Upper lobe of left lung (tissue), 4 donors: Measurements from ENCODE around the gene TFAP2C.

Experiments
- EP300 ChIP-seq, 4 donors: sonication (generic); formaldehyde crosslinking; IDR thresholded peaks; one replicate each; pipeline ENCODE4 v1.5.1; 2017; ENCODE audit warnings: antibody characterized with exemption in 4 of 4, control low read depth in 2 of 4
- POLR2A ChIP-seq, 4 donors: fragments of 450-650 bp; IDR thresholded peaks; one replicate each; pipeline ENCODE4 v1.5.1; 2016 to 2017; ENCODE audit warnings: antibody characterized with exemption in 4 of 4, mild to moderate bottlenecking in 2 of 4
- POLR2AphosphoS5 ChIP-seq, 2 donors: sonication (generic); formaldehyde crosslinking; IDR thresholded peaks; one replicate each; pipeline ENCODE4 v1.5.1; 2017; ENCODE audit warnings: antibody characterized with exemption in 2 of 2
- TF ChIP-seq, protein P1 (sequence below), 6 experiments: fragments of 450-650 bp in 4 of 6; fragments of 200-600 bp in 2 of 6; sonication (generic) in 2 of 6; IDR thresholded peaks; one replicate each; pipeline ENCODE4 v1.5.1; 2016 to 2019; ENCODE audit warnings: antibody characterized with exemption in 6 of 6

DNA sequence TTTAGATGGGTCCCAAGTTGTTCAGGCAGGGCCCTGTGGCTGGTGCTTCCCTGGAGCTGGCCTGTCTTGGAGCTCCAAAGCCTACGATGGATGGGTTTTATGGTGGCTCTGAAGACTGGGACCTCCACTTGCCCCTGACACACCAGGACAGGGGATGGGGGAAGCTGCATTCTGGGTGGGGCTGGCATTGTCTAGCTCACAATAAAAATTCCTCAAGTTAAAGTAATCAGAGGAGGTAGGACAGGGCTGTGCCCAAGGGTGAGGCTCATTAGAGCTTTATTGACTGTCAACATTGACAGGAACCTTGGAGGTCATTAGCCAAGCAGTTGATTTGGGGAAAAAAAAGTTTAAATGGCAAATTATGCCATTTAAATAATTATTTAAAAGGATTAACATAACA is 35.7 kb downstream of the TFAP2C start:
- no peak for TF ChIP-seq EP300 (IDR thresholded peaks at IDR 0.05)
- TF ChIP-seq, protein P1, sequence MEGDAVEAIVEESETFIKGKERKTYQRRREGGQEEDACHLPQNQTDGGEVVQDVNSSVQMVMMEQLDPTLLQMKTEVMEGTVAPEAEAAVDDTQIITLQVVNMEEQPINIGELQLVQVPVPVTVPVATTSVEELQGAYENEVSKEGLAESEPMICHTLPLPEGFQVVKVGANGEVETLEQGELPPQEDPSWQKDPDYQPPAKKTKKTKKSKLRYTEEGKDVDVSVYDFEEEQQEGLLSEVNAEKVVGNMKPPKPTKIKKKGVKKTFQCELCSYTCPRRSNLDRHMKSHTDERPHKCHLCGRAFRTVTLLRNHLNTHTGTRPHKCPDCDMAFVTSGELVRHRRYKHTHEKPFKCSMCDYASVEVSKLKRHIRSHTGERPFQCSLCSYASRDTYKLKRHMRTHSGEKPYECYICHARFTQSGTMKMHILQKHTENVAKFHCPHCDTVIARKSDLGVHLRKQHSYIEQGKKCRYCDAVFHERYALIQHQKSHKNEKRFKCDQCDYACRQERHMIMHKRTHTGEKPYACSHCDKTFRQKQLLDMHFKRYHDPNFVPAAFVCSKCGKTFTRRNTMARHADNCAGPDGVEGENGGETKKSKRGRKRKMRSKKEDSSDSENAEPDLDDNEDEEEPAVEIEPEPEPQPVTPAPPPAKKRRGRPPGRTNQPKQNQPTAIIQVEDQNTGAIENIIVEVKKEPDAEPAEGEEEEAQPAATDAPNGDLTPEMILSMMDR (IDR thresholded peaks at IDR 0.05): no peak
- no peak for TF ChIP-seq POLR2A (IDR thresholded peaks at IDR 0.05)
- TF ChIP-seq POLR2AphosphoS5 (IDR thresholded peaks at IDR 0.05): no peak
